C4-2B (cell line): ENCODE data around the gene TTC12.

ENCODE experiments used
- CTCF ChIP-seq: fragments of 450-650 bp; conservative IDR thresholded peaks from 2 replicates; pipeline ENCODE4 v1.5.1; 2017; ENCODE audit warnings: mild to moderate bottlenecking
- ZFX ChIP-seq: fragments of 450-650 bp; IDR thresholded peaks from 2 replicates; pipeline ENCODE4 v1.6.1; 2017

GRCh38 chr11:113278925-113279324, 35.5 kb upstream of the TTC12 start:
- TF ChIP-seq CTCF = no peak
- no peak for TF ChIP-seq ZFX
